GM12875 (cell line): Measurements from ENCODE around the gene SNN.

Source experiments
- H3K4me3 ChIP-seq: one replicate; pipeline ENCODE4 v1.5.1; 2011; ENCODE audit warnings: low read depth, low read length, control low read depth
- CTCF ChIP-seq: IDR thresholded peaks from 2 replicates; pipeline ENCODE4 v1.5.1; 2011; ENCODE audit warnings: low read depth, mild to moderate bottlenecking, control low read depth, inconsistent platforms, low read length, moderate library complexity, borderline replicate concordance; ENCODE audit not compliant: insufficient read depth

SNN gene

GRCh38 chr16:11717811-11718210 lies 49.6 kb downstream of the SNN start:
- TF ChIP-seq CTCF, result no peak
- H3K4me3 ChIP-seq, result no peak overlapping the region

- no peak for TF ChIP-seq CTCF
- no peak overlapping the region for H3K4me3 ChIP-seq
Observed at GRCh38 chr16:11719171-11719570, 50.9 kb downstream of the SNN start.

- H3K4me3 ChIP-seq, result no peak overlapping the region
- no peak for TF ChIP-seq CTCF
Observed at GRCh38 chr16:11719762-11720161, 51.5 kb downstream of the SNN start.

- H3K4me3 ChIP-seq, result no peak overlapping the region
- no peak for TF ChIP-seq CTCF
Observed at GRCh38 chr16:11721781-11722467, 53.7 kb downstream of the SNN start.

- no peak for TF ChIP-seq CTCF
- no peak overlapping the region for H3K4me3 ChIP-seq
Observed at GRCh38 chr16:11722468-11722808, 54.2 kb downstream of the SNN start.

- H3K4me3 ChIP-seq, result no peak overlapping the region
- no peak for TF ChIP-seq CTCF
Observed at GRCh38 chr16:11725457-11725856, 57.2 kb downstream of the SNN start.

GRCh38 chr16:11726008-11726407 lies 57.8 kb downstream of the SNN start:
- no peak overlapping the region for H3K4me3 ChIP-seq
- no peak for TF ChIP-seq CTCF
